HL-60 (cell line): Measurements from ENCODE around the gene MEAK7.

Source experiments
- DNase-seq, 2 experiments: peaks; one replicate each; pipeline ENCODE4 v3.0.0-alpha.2; 2010 to 2020; ENCODE audit warnings: low read depth in 1 of 2, low spot score in 1 of 2
- H3K27ac ChIP-seq: fragments of 250-450 bp; sonication (Bioruptor Pico); replicated peaks from 2 replicates; pipeline ENCODE4 v1.5.1; 2020; ENCODE audit warnings: mild to moderate bottlenecking, moderate library complexity
- H3K27me3 ChIP-seq: fragments of 250-450 bp; sonication (Bioruptor Pico); 2 replicates; pipeline ENCODE4 v1.5.1; 2021; ENCODE audit warnings: mild to moderate bottlenecking, moderate library complexity; ENCODE audit not compliant: insufficient read depth, poor library complexity, severe bottlenecking
- H3K4me3 ChIP-seq: replicated peaks from 2 replicates; pipeline ENCODE4 v1.5.1; 2011; ENCODE audit warnings: mild to moderate bottlenecking, control low read depth, low read length; ENCODE audit not compliant: insufficient read depth
- CTCF ChIP-seq: IDR thresholded peaks from one replicate; pipeline ENCODE4 v1.5.1; 2011; ENCODE audit warnings: low read length, control low read depth, inconsistent platforms; ENCODE audit not compliant: insufficient read depth
- GABPA ChIP-seq: IDR thresholded peaks from 2 replicates; pipeline ENCODE4 v1.6.1; 2012; ENCODE audit warnings: low read depth
- POLR2AphosphoS5 ChIP-seq: IDR thresholded peaks from 2 replicates; pipeline ENCODE4 v1.6.1; 2012; ENCODE audit warnings: low read depth
- REST ChIP-seq: IDR thresholded peaks from 2 replicates; pipeline ENCODE4 v1.6.1; 2012; ENCODE audit warnings: low read depth; ENCODE audit not compliant: insufficient replicate concordance
- SPI1 ChIP-seq: IDR thresholded peaks from 2 replicates; pipeline ENCODE4 v1.6.1; 2012; ENCODE audit warnings: low read depth, mild to moderate bottlenecking, borderline replicate concordance

Gene MEAK7

GRCh38 chr16:84544031-84544773, 39.7 kb upstream of the MEAK7 start:
- Histone ChIP-seq H3K4me3 (no peak overlapping the region), H3K27ac (no peak overlapping the region), H3K27me3 (no peaks in the 10 kb centered on the region)
- TF ChIP-seq REST, result no peak
- no peak for TF ChIP-seq CTCF
- TF ChIP-seq POLR2AphosphoS5, result no peak
- TF ChIP-seq SPI1, result no peak
- TF ChIP-seq GABPA, result no peak
- no peak for DNase-seq

GRCh38 chr16:84543253-84543652, 38.8 kb upstream of the MEAK7 start:
- no peak for DNase-seq
- TF ChIP-seq POLR2AphosphoS5 (no peak), GABPA (no peak), SPI1 (no peak), REST (no peak), CTCF (no peak)
- H3K27me3 ChIP-seq, result no peaks in the 10 kb centered on the region
- H3K27ac ChIP-seq, result no peak overlapping the region
- H3K4me3 ChIP-seq, result no peak overlapping the region

GRCh38 chr16:84541999-84542817, 37.7 kb upstream of the MEAK7 start:
- Histone ChIP-seq H3K27ac (no peak overlapping the region), H3K4me3 (no peak overlapping the region), H3K27me3 (no peaks in the 10 kb centered on the region)
- no peak for TF ChIP-seq REST
- TF ChIP-seq CTCF, result no peak
- no peak for TF ChIP-seq GABPA
- no peak for TF ChIP-seq SPI1
- TF ChIP-seq POLR2AphosphoS5, result no peak
- no peak for DNase-seq
